Kidney (tissue), 14 donors: Measurements from ENCODE around the gene KXD1. TPM values are rescaled to one million over a fixed set of nuclear protein-coding genes. Genes with fewer than 3 reads are reported as not detected.

ENCODE experiments used
- DNase-seq, 5 donors: peaks; one replicate each; pipeline ENCODE4 v3.0.0-alpha.2; 2013 to 2020
- FAIRE-seq: peaks from 2 replicates; lab custom pipeline; 2012; peaks lifted over from hg19 to GRCh38; lab: Jason Lieb, UNC
- H3K27ac ChIP-seq, 2 donors: one replicate each; pipeline ENCODE4 v1.7.0; 2013; ENCODE audit warnings: low read depth in 2 of 2, low read length in 2 of 2, inconsistent platforms in 1 of 2
- H3K27me3 ChIP-seq: one replicate; pipeline ENCODE4 v1.7.1; 2013; ENCODE audit warnings: low read length, inconsistent platforms; ENCODE audit not compliant: control insufficient read depth, insufficient read depth
- H3K36me3 ChIP-seq, 3 donors: one replicate each; pipeline versions ENCODE4 v1.7.0 to v1.7.1; 2013; ENCODE audit warnings: low read length in 3 of 3, control low read depth in 1 of 3, inconsistent platforms in 1 of 3; ENCODE audit not compliant: insufficient read depth in 3 of 3, control insufficient read depth in 2 of 3
- H3K4me1 ChIP-seq, 3 donors: one replicate each; pipeline versions ENCODE4 v1.7.0 to v1.7.1; 2013; ENCODE audit warnings: low read length in 3 of 3, inconsistent platforms in 1 of 3, low read depth in 1 of 3; ENCODE audit not compliant: control insufficient read depth in 2 of 3, insufficient read depth in 2 of 3
- H3K4me3 ChIP-seq, 3 donors: one replicate each; pipeline versions ENCODE4 v1.7.0 to v1.8.1; 2013; ENCODE audit warnings: low read length in 3 of 3, control low read depth in 1 of 3, inconsistent platforms in 1 of 3
- H3K9ac ChIP-seq, 3 donors: one replicate each; pipeline versions ENCODE4 v1.7.0 to v1.7.1; 2013; ENCODE audit warnings: low read length in 3 of 3, control low read depth in 1 of 3, inconsistent platforms in 1 of 3
- H3K9me3 ChIP-seq, 3 donors: one replicate each; pipeline versions ENCODE4 v1.7.0 to v1.7.1; 2013; ENCODE audit warnings: low read length in 3 of 3, control low read depth in 1 of 3, inconsistent platforms in 1 of 3; ENCODE audit not compliant: control insufficient read depth in 2 of 3, insufficient read depth in 1 of 3
- intact Hi-C: fragments of 100-400 bp; cut with DNase I; formaldehyde crosslinking; loops from one replicate; pipeline ENCODE4 v1.11.1; 2022
- polyA plus RNA-seq: library from polyadenylated mRNA; stranded (reverse); fragments of 350-450 nt; fragmentation: Illumina TruSeq; extraction: RNeasy Lipid Tissue Mini Kit (QIAGEN cat#74804); gene quantifications from one replicate; pipeline ENCODE4 v1.2.3, GENCODE V29; 2014; ENCODE audit warnings: low read depth, low replicate concordance; ENCODE audit not compliant: insufficient read depth
- total RNA-seq: library from RNA; stranded (reverse); fragmentation: NEBNext Ultra II Directional; extraction: Animal tissue kit (Norgen Biotek cat#: 25700); gene quantifications from one replicate; pipeline ENCODE4 v1.2.1, GENCODE V29; 2021
- TF ChIP-seq, protein P1 (sequence below): IDR thresholded peaks from 3 replicates; pipeline ENCODE4 v1.5.1; 2012; ENCODE audit warnings: mild to moderate bottlenecking, moderate library complexity, borderline replicate concordance; ENCODE audit not compliant: insufficient read depth; ENCODE audit errors: extremely low read depth
- donor health status: control.
- donor health status: control.
- donor health status: control.
- donor health status: control.
- donor health status: control.
- donor health status: DM: yes; HTN: yes; CAD: no.
- donor health status: Normal renal cell carcinoma (clear cell type).

KXD1 gene
- total and polyA plus RNA-seq, 2 donors from 2014 or later = 56.3 to 69.9 TPM

DNA sequence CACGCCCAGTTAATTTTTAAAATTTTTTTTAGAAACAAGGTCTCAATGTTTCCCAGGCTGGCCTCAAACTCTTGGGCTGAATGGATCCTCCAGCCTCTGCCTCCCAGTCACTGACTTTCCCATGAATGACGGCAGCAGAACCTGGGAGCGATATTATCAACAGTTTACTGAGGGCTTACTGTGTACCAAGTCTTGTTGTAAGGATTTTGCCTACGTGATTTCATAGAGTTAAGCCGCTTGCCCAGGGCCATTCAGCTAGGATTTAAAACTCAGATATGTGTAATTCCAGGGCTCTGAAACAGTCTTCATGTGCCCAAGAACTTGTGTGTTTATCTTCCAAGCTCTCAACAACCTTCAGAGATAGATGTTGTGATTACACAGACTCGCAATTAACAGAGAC, 6.0 kb upstream of the KXD1 start:
- Histone ChIP-seq H3K9me3 (no peaks in the 10 kb centered on the region), H3K27ac (no peak overlapping the region), H3K4me3 (no peak overlapping the region), H3K4me1 (no peaks in the 10 kb centered on the region), H3K27me3 (no peaks in the 10 kb centered on the region), H3K9ac (no peak overlapping the region), H3K36me3 (no peaks in the 10 kb centered on the region)
- no peak for DNase-seq
- intact Hi-C loops = no loop called here
- FAIRE-seq = no peak
- TF ChIP-seq, protein P1, sequence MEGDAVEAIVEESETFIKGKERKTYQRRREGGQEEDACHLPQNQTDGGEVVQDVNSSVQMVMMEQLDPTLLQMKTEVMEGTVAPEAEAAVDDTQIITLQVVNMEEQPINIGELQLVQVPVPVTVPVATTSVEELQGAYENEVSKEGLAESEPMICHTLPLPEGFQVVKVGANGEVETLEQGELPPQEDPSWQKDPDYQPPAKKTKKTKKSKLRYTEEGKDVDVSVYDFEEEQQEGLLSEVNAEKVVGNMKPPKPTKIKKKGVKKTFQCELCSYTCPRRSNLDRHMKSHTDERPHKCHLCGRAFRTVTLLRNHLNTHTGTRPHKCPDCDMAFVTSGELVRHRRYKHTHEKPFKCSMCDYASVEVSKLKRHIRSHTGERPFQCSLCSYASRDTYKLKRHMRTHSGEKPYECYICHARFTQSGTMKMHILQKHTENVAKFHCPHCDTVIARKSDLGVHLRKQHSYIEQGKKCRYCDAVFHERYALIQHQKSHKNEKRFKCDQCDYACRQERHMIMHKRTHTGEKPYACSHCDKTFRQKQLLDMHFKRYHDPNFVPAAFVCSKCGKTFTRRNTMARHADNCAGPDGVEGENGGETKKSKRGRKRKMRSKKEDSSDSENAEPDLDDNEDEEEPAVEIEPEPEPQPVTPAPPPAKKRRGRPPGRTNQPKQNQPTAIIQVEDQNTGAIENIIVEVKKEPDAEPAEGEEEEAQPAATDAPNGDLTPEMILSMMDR = no peak

DNA sequence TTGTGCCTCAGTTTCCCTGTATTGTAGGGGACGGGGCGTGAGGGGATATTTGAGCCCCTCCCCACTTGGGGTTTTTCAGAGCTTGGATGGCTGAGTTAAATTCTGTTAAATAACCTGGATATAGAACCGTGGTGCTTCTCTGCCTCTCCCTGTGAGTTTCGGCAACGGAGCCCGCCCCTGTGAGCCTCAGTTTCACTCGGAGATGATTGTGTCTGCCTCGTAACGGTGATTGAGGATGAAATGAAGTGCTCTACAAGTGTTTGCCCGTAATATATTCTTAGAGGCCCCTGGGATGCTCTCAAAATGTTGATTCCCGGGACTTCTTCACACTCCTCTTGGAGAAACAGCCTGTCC, 509 bp downstream of the KXD1 start:
- Histone ChIP-seq H3K4me3 (peak overlapping the region; percentile 85 to 94 (median 94)), H3K36me3 (peaks cover 0 to 5% (median 0%) of the 10 kb centered on the region in 3 donors), H3K9ac (peak overlapping the region; percentile 51 to 98 (median 92)), H3K4me1 (peaks cover 0 to 3% (median 2%) of the 10 kb centered on the region in 3 donors), H3K27me3 (no peaks in the 10 kb centered on the region), H3K9me3 (no peaks in the 10 kb centered on the region), H3K27ac (peak overlapping the region; percentile 93 to 94)
- FAIRE-seq (no peak), DNase-seq (no peak)
- intact Hi-C loops = no loop called here
- TF ChIP-seq, protein P1 = no peak

DNA sequence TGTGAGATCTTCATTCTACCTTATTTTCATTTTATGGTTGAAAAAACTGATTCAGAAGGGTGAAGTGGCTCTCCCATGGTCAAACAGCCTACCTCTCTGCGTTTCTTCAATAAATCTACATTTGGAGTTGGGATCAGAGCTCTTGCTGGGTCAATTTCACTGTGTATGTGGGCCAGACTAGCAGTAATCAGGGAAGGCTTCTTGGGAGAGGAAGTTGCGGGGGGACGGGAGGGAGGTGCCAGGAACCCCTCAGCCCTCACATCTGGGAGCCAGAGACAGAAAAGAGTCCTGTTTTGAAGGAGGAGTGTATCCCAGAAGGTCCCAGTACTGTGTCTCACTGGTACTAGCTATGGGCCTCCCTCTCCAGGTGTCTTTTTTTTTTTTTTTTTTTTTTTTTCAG, 934 bp downstream of the KXD1 start:
- peak overlapping the region; percentile 93 to 94 for H3K27ac ChIP-seq
- peaks cover 0 to 5% (median 0%) of the 10 kb centered on the region in 3 donors for H3K36me3 ChIP-seq
- FAIRE-seq = no peak
- TF ChIP-seq, protein P1 = no peak
- peak overlapping the region; percentile 85 to 94 (median 94) for H3K4me3 ChIP-seq
- no peaks in the 10 kb centered on the region for H3K9me3 ChIP-seq
- peak overlapping the region; percentile 51 to 98 (median 92) for H3K9ac ChIP-seq
- H3K27me3 ChIP-seq = no peaks in the 10 kb centered on the region
- DNase-seq = no peak
- intact Hi-C loops = no loop called here
- H3K4me1 ChIP-seq = peaks cover 0 to 3% (median 2%) of the 10 kb centered on the region in 3 donors

DNA sequence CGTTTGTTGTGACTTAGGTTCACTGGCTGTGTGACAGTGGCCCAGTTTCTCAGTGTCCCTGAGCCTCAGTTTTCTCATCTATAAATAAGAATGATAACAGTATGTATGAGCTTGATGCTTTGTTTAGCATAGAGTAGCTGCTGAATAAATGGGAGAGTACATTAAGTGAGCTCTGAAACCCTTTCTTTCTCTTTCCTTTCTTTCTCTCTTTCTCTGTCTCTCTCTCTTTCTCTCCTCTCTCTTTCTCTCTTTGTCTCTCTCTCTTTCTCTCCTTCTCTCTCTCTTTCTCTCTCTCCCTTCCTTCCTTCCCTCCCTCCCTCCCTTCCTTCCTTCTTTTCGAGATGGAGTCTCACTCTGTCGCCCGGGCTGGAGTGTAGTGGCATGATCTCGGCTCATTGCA, 2.0 kb downstream of the KXD1 start:
- intact Hi-C loops = no loop called here
- Histone ChIP-seq H3K27ac (no peak overlapping the region), H3K4me3 (no peak overlapping the region), H3K36me3 (peaks cover 3 to 8% (median 3%) of the 10 kb centered on the region in 3 donors), H3K27me3 (no peaks in the 10 kb centered on the region), H3K9me3 (no peaks in the 10 kb centered on the region), H3K9ac (no peak overlapping the region), H3K4me1 (peaks cover 0 to 3% (median 2%) of the 10 kb centered on the region in 3 donors)
- FAIRE-seq (no peak), DNase-seq (no peak)
- TF ChIP-seq, protein P1 = no peak
